Measurements from ENCODE around the gene AXL. TPM values are rescaled to one million over a fixed set of nuclear protein-coding genes. Genes with fewer than 3 reads are reported as not detected.
A peak's percentile ranks its signal among the peaks of the same experiment; 100 is the strongest.

Gene AXL
- total and polyA plus RNA-seq, 2 of the 13 experiments (the other 11 are each of a cell fraction or from before 2014, with no cell fraction given): 0.71 to 5.9 TPM

DNA sequence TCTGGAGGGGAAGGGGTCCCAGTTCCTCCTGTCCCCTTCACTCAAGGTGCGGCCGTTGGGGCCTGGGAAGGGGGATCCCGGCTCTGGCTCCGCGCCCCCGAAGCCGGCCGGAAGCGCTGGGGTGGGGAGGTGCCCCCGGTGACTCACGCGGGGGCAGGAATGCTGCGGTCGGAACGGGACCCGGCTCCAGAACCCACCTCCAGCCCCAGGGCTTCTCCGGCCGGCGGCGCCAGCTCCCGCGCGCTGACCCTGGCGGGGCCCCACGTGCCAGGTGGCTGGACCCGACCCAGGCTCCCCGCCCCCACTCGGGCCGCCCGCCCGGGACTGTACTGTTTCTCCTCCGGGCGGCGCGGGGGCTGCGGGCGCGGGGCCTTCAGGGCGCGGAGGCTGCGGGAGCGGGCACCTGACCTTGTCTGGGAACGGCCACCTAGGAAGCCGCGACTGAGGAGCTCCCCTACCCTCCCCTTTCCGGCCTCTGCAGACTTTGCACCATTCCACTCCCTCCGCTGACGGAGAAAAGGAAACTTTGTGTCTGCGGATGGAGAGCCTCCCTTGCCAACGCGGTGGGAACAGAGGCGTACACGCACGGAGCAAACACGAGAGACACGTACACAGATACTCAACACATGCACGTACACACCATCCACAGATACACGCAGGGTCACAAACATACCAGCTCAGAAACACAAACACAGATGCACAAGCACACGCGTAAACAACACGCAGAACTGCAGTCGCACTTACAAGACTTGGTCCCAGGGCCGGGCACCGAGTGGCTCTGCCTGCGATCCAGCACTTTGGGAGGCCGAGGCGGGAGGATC is 7.2 kb downstream of the AXL start (continued):
- TF ChIP-seq, protein P1, sequence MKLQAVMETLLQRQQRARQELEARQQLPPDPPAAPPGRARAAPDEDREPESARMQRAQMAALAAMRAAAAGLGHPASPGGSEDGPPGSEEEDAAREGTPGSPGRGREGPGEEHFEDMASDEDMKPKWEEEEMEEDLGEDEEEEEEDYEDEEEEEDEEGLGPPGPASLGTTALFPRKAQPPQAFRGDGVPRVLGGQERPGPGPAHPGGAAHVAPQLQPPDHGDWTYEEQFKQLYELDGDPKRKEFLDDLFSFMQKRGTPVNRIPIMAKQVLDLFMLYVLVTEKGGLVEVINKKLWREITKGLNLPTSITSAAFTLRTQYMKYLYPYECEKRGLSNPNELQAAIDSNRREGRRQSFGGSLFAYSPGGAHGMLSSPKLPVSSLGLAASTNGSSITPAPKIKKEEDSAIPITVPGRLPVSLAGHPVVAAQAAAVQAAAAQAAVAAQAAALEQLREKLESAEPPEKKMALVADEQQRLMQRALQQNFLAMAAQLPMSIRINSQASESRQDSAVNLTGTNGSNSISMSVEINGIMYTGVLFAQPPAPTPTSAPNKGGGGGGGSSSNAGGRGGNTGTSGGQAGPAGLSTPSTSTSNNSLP (IDR thresholded peaks at IDR 0.05; ENCODE audit: low read depth, low read length): no peak
- TF ChIP-seq ZNF543 (CRISPR knock-in tag; IDR thresholded peaks at IDR 0.05): peak; percentile 60; the same call in 1 of the 2 replicates
- TF ChIP-seq ZNF253 (CRISPR knock-in tag; IDR thresholded peaks at IDR 0.05; ENCODE audit: borderline replicate concordance): peak; percentile 80; the same call in 1 of the 2 replicates
- TF ChIP-seq, protein P2, sequence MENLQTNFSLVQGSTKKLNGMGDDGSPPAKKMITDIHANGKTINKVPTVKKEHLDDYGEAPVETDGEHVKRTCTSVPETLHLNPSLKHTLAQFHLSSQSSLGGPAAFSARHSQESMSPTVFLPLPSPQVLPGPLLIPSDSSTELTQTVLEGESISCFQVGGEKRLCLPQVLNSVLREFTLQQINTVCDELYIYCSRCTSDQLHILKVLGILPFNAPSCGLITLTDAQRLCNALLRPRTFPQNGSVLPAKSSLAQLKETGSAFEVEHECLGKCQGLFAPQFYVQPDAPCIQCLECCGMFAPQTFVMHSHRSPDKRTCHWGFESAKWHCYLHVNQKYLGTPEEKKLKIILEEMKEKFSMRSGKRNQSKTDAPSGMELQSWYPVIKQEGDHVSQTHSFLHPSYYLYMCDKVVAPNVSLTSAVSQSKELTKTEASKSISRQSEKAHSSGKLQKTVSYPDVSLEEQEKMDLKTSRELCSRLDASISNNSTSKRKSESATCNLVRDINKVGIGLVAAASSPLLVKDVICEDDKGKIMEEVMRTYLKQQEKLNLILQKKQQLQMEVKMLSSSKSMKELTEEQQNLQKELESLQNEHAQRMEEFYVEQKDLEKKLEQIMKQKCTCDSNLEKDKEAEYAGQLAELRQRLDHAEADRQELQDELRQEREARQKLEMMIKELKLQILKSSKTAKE (CRISPR knock-in tag; IDR thresholded peaks at IDR 0.05; ENCODE audit: borderline replicate concordance): peak; percentile 29; the same call in 1 of the 2 replicates
- TF ChIP-seq, protein P3, sequence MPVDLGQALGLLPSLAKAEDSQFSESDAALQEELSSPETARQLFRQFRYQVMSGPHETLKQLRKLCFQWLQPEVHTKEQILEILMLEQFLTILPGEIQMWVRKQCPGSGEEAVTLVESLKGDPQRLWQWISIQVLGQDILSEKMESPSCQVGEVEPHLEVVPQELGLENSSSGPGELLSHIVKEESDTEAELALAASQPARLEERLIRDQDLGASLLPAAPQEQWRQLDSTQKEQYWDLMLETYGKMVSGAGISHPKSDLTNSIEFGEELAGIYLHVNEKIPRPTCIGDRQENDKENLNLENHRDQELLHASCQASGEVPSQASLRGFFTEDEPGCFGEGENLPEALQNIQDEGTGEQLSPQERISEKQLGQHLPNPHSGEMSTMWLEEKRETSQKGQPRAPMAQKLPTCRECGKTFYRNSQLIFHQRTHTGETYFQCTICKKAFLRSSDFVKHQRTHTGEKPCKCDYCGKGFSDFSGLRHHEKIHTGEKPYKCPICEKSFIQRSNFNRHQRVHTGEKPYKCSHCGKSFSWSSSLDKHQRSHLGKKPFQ (CRISPR knock-in tag; IDR thresholded peaks at IDR 0.05; ENCODE audit: insufficient replicate concordance): no peak
- 0 out of 2 replicates have a peak, but pooled peaks have one; percentile 48 for TF ChIP-seq ETV6 (CRISPR knock-in tag; conservative IDR thresholded peaks at IDR 0.05)
- TF ChIP-seq, protein P4, sequence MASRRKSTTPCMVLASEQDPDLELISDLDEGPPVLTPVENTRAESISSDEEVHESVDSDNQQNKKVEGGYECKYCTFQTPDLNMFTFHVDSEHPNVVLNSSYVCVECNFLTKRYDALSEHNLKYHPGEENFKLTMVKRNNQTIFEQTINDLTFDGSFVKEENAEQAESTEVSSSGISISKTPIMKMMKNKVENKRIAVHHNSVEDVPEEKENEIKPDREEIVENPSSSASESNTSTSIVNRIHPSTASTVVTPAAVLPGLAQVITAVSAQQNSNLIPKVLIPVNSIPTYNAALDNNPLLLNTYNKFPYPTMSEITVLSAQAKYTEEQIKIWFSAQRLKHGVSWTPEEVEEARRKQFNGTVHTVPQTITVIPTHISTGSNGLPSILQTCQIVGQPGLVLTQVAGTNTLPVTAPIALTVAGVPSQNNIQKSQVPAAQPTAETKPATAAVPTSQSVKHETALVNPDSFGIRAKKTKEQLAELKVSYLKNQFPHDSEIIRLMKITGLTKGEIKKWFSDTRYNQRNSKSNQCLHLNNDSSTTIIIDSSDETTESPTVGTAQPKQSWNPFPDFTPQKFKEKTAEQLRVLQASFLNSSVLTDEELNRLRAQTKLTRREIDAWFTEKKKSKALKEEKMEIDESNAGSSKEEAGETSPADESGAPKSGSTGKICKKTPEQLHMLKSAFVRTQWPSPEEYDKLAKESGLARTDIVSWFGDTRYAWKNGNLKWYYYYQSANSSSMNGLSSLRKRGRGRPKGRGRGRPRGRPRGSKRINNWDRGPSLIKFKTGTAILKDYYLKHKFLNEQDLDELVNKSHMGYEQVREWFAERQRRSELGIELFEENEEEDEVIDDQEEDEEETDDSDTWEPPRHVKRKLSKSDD (CRISPR knock-in tag; IDR thresholded peaks at IDR 0.05; ENCODE audit: low read depth): peak; percentile 66; the same call in 1 of the 2 replicates
- no peak for TF ChIP-seq AHR (CRISPR knock-in tag; IDR thresholded peaks at IDR 0.05)
- TF ChIP-seq GATAD1 (CRISPR knock-in tag; IDR thresholded peaks at IDR 0.05): peak; percentile 22; the same call in 1 of the 2 replicates
- no peak for TF ChIP-seq FOXK2 (IDR thresholded peaks at IDR 0.05)
- peak; percentile 31; the same call in 1 of the 2 replicates for TF ChIP-seq KMT2B (CRISPR knock-in tag; IDR thresholded peaks at IDR 0.05)
- no peak for TF ChIP-seq CBX2 (IDR thresholded peaks at IDR 0.05; ENCODE audit: low read depth, low read length)
- no peak for TF ChIP-seq CBX2 (CRISPR knock-in tag; IDR thresholded peaks at IDR 0.05; ENCODE audit: low read depth)
- peak; percentile 35; the same call in 1 of the 2 replicates for TF ChIP-seq ZNF768 (CRISPR knock-in tag; IDR thresholded peaks at IDR 0.05)
- TF ChIP-seq JUNB (CRISPR knock-in tag; IDR thresholded peaks at IDR 0.05; ENCODE audit: borderline replicate concordance): peak; percentile 37; the same call in 1 of the 2 replicates
- TF ChIP-seq SRF (IDR thresholded peaks at IDR 0.05; ENCODE audit: low read depth, low read length): no peak
- 0 out of 2 replicates have a peak, but pooled peaks have one; percentile 37 for TF ChIP-seq NFKB2 (CRISPR knock-in tag; IDR thresholded peaks at IDR 0.05; ENCODE audit: borderline replicate concordance)
- TF ChIP-seq, protein P5, sequence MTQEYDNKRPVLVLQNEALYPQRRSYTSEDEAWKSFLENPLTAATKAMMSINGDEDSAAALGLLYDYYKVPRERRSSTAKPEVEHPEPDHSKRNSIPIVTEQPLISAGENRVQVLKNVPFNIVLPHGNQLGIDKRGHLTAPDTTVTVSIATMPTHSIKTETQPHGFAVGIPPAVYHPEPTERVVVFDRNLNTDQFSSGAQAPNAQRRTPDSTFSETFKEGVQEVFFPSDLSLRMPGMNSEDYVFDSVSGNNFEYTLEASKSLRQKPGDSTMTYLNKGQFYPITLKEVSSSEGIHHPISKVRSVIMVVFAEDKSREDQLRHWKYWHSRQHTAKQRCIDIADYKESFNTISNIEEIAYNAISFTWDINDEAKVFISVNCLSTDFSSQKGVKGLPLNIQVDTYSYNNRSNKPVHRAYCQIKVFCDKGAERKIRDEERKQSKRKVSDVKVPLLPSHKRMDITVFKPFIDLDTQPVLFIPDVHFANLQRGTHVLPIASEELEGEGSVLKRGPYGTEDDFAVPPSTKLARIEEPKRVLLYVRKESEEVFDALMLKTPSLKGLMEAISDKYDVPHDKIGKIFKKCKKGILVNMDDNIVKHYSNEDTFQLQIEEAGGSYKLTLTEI (CRISPR knock-in tag; conservative IDR thresholded peaks at IDR 0.05): no peak

All from HepG2 (cell line).